ENCODE results near the gene MAP3K4. TPM values are rescaled to one million over a fixed set of nuclear protein-coding genes. Genes with fewer than 3 reads are reported as not detected.
"Not testable (repeated sequence)": the region's sequence is repeated elsewhere in the genome, so short reads cannot be mapped to it uniquely, and the experiment has no call there.

Gene MAP3K4
- total and polyA plus RNA-seq, 12 donors: 11.9 to 37.0 (median 18.8) TPM

- no peaks in the 10 kb centered on the region for H3K27me3 ChIP-seq
- H3K4me3 ChIP-seq: no peak overlapping the region
- intact Hi-C loops (cut with DNase I): no loop called here
- H3K4me1 ChIP-seq (replicated peaks in 1 of 2): no peaks in the 10 kb centered on the region
- 95 to 99% (median 97%) methylated on average over 4 of the region's 4 CpGs for WGBS, 4 donors
- H3K36me3 ChIP-seq (replicated peaks in 1 of 2): peaks cover 0 to 28% of the 10 kb centered on the region in 2 donors
- no peak for TF ChIP-seq POLR2A (IDR thresholded peaks at IDR 0.05)
- no peak for TF ChIP-seq CTCF (IDR thresholded peaks at IDR 0.05)
- H3K9me3 ChIP-seq (replicated peaks in 1 of 3): peaks cover 0 to 7% (median 4%) of the 10 kb centered on the region in 3 donors
- H3K27ac ChIP-seq: no peak overlapping the region
- DNase-seq: no peak
Measured at GRCh38 chr6:161116554-161116953, 125.0 kb downstream of the MAP3K4 start.

GRCh38 chr6:161117308-161117707, 125.7 kb downstream of the MAP3K4 start:
- intact Hi-C loops (cut with DNase I): no loop called here
- H3K4me3 ChIP-seq: no peak overlapping the region
- peaks cover 0 to 26% of the 10 kb centered on the region in 2 donors for H3K36me3 ChIP-seq (replicated peaks in 1 of 2)

GRCh38 chr6:161117942-161118341, 126.4 kb downstream of the MAP3K4 start:
- intact Hi-C loops (cut with DNase I): no loop called here
- H3K4me1 ChIP-seq (replicated peaks in 1 of 2): no peaks in the 10 kb centered on the region
- H3K4me3 ChIP-seq: no peak overlapping the region
- no peaks in the 10 kb centered on the region for H3K27me3 ChIP-seq
- H3K9me3 ChIP-seq (replicated peaks in 1 of 3): peaks cover 0 to 7% (median 4%) of the 10 kb centered on the region in 3 donors
- H3K36me3 ChIP-seq (replicated peaks in 1 of 2): peaks cover 0 to 20% of the 10 kb centered on the region in 2 donors
- WGBS, 4 donors: 88 to 95% (median 93%) methylated on average over 2 of the region's 2 CpGs
- DNase-seq: no peak
- TF ChIP-seq CTCF (IDR thresholded peaks at IDR 0.05): no peak
- no peak for TF ChIP-seq POLR2A (IDR thresholded peaks at IDR 0.05)
- H3K27ac ChIP-seq: no peak overlapping the region

More at GRCh38 chr6:161117308-161117707, 125.7 kb downstream of the MAP3K4 start:
- no peaks in the 10 kb centered on the region for H3K4me1 ChIP-seq (replicated peaks in 1 of 2)
- H3K27ac ChIP-seq: no peak overlapping the region
- 76 to 89% (median 87%) methylated on average over 7 of the region's 7 CpGs for WGBS, 4 donors
- peaks cover 0 to 7% (median 4%) of the 10 kb centered on the region in 3 donors for H3K9me3 ChIP-seq (replicated peaks in 1 of 3)
- peak in 1 of 7 donors; percentile 32 for DNase-seq
- H3K27me3 ChIP-seq: no peaks in the 10 kb centered on the region
- TF ChIP-seq POLR2A (IDR thresholded peaks at IDR 0.05) (no peak), CTCF (IDR thresholded peaks at IDR 0.05) (no peak)

GRCh38 chr6:161123319-161123718, 131.8 kb downstream of the MAP3K4 start:
- H3K4me1 ChIP-seq (replicated peaks in 1 of 2); H3K9me3 ChIP-seq (replicated peaks in 1 of 3); intact Hi-C loops (cut with DNase I); H3K4me3 ChIP-seq; DNase-seq; H3K27ac ChIP-seq; H3K36me3 ChIP-seq (replicated peaks in 1 of 2); H3K27me3 ChIP-seq: not testable (repeated sequence)

GRCh38 chr6:161125591-161125990, 134.0 kb downstream of the MAP3K4 start:
- intact Hi-C loops (cut with DNase I): no loop called here
- H3K27ac ChIP-seq: no peak overlapping the region
- 86 to 100% (median 96%) methylated on average over 2 of the region's 2 CpGs for WGBS, 4 donors
- H3K4me1 ChIP-seq (replicated peaks in 1 of 2): no peaks in the 10 kb centered on the region
- H3K4me3 ChIP-seq: no peak overlapping the region
- TF ChIP-seq CTCF (IDR thresholded peaks at IDR 0.05): no peak
- DNase-seq: no peak
- no peaks in the 10 kb centered on the region for H3K27me3 ChIP-seq
- no peaks in the 10 kb centered on the region for H3K9me3 ChIP-seq (replicated peaks in 1 of 3)
- H3K36me3 ChIP-seq (replicated peaks in 1 of 2): no peaks in the 10 kb centered on the region
